Right atrium auricular region (tissue), 2 donors: ENCODE results near the gene GPRC5B. TPM values are rescaled to one million over a fixed set of nuclear protein-coding genes. Genes with fewer than 3 reads are reported as not detected.

Experiments
- DNase-seq: peaks from one replicate; pipeline ENCODE4 v3.0.0-alpha.2; 2019; ENCODE audit warnings: low spot score
- H3K27ac ChIP-seq, 2 donors: fragments of 200-600 bp; sonication (generic); 1 replicate in 1 of 2; 2 replicates in 1 of 2; pipeline ENCODE4 v1.5.1; 2016 to 2019
- H3K27me3 ChIP-seq, 2 donors: fragments of 200-600 bp; sonication (generic); one replicate each; pipeline versions ENCODE4 v1.5.1 to v1.6.0; 2017 to 2019
- H3K36me3 ChIP-seq: fragments of 200-600 bp; sonication (generic); one replicate; pipeline ENCODE4 v1.5.1; 2016
- H3K4me1 ChIP-seq, 2 donors: fragments of 200-600 bp; sonication (generic); one replicate each; pipeline versions ENCODE4 v1.5.1 to v1.6.0; 2017 to 2019
- H3K4me3 ChIP-seq, 2 donors: fragments of 200-600 bp; sonication (generic); 1 replicate in 1 of 2; 2 replicates in 1 of 2; pipeline ENCODE4 v1.5.1; 2017 to 2019; ENCODE audit warnings: mild to moderate bottlenecking in 1 of 2, moderate library complexity in 1 of 2
- H3K9me3 ChIP-seq, 2 donors: fragments of 200-600 bp; sonication (generic); one replicate each; pipeline ENCODE4 v1.5.1; 2019
- CTCF ChIP-seq, 2 donors: fragments of 200-600 bp; sonication (generic); IDR thresholded peaks; one replicate each; pipeline ENCODE4 v1.5.1; 2019; ENCODE audit warnings: antibody characterized with exemption in 2 of 2
- total RNA-seq, 2 donors: library from RNA; depleted of rRNA; stranded (reverse); fragments of >200 nt; gene quantifications; one replicate each; pipeline ENCODE4 v1.1.0, GENCODE V29; 2016

Gene GPRC5B
- total RNA-seq, 2 donors from 2014 or later = 39.4 to 40.0 TPM

DNA sequence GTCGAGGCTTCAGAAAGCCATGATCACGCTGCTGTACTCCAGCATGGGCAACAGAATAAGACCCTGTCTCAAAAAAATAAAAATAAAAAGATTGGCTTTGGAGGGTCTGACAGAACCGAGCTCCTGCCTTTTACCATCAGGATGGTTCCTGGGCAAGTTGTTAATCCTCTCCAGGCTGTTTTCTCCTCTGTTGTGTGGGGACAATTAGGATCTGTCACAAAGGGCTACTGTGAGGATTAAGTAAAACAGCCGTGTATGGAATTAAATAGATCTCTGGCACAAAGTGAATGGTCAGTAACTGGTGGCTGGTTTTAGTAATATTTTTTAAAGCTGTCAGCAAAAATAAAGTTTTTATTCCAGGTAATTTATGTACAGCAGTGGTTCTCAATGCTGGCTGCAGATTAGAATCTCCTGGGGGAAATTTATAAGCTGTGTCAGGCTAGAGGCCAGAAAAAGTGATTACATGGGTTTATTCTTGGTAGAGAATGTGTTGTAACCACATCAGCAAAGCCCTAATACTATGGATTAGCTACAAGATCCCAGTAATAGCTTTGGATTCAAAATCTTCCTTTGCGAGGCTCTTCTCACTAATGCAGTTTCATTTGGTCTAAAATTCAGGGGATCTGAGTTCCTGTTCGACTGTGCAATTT lies 47.2 kb downstream of the GPRC5B start:
- DNase-seq = no peak
- H3K27ac ChIP-seq = peak overlapping the region; percentile 51 to 70
- no peaks in the 10 kb centered on the region for H3K36me3 ChIP-seq
- peaks cover 0 to 22% of the 10 kb centered on the region in 2 donors for H3K4me1 ChIP-seq
- H3K27me3 ChIP-seq = no peaks in the 10 kb centered on the region
- no peaks in the 10 kb centered on the region for H3K9me3 ChIP-seq
- H3K4me3 ChIP-seq = no peak overlapping the region
- TF ChIP-seq CTCF (IDR thresholded peaks at IDR 0.05) = no peak

GRCh38 chr16:19835968-19836421 lies 48.7 kb downstream of the GPRC5B start:
- DNase-seq = no peak
- H3K27ac ChIP-seq = peak overlapping the region; percentile 51 to 70
- no peak overlapping the region for H3K4me3 ChIP-seq
- H3K36me3 ChIP-seq = no peaks in the 10 kb centered on the region
- H3K27me3 ChIP-seq = no peaks in the 10 kb centered on the region
- peaks cover 0 to 19% of the 10 kb centered on the region in 2 donors for H3K4me1 ChIP-seq
- H3K9me3 ChIP-seq = no peaks in the 10 kb centered on the region
- no peak for TF ChIP-seq CTCF (IDR thresholded peaks at IDR 0.05)

- Histone ChIP-seq H3K4me3 (no peak overlapping the region), H3K27me3 (no peaks in the 10 kb centered on the region), H3K27ac (no peak overlapping the region), H3K36me3 (no peaks in the 10 kb centered on the region), H3K9me3 (no peaks in the 10 kb centered on the region), H3K4me1 (peaks cover 0 to 15% of the 10 kb centered on the region in 2 donors)
- no peak for TF ChIP-seq CTCF (IDR thresholded peaks at IDR 0.05)
- DNase-seq = no peak
Observed at GRCh38 chr16:19835196-19835595, 49.5 kb downstream of the GPRC5B start.

- peaks cover 0 to 19% of the 10 kb centered on the region in 2 donors for H3K4me1 ChIP-seq
- DNase-seq = no peak
- H3K27ac ChIP-seq = no peak overlapping the region
- no peak for TF ChIP-seq CTCF (IDR thresholded peaks at IDR 0.05)
- no peaks in the 10 kb centered on the region for H3K36me3 ChIP-seq
- H3K27me3 ChIP-seq = no peaks in the 10 kb centered on the region
- no peak overlapping the region for H3K4me3 ChIP-seq
- no peaks in the 10 kb centered on the region for H3K9me3 ChIP-seq
Observed at GRCh38 chr16:19833581-19833980, 51.1 kb downstream of the GPRC5B start.

GRCh38 chr16:19833176-19833575 lies 51.5 kb downstream of the GPRC5B start:
- no peak for TF ChIP-seq CTCF (IDR thresholded peaks at IDR 0.05)
- no peaks in the 10 kb centered on the region for H3K9me3 ChIP-seq
- no peak for DNase-seq
- H3K36me3 ChIP-seq = no peaks in the 10 kb centered on the region
- no peak overlapping the region for H3K4me3 ChIP-seq
- H3K27me3 ChIP-seq = no peaks in the 10 kb centered on the region
- H3K27ac ChIP-seq = no peak overlapping the region
- H3K4me1 ChIP-seq = peaks cover 0 to 19% of the 10 kb centered on the region in 2 donors

- DNase-seq = no peak
- no peak for TF ChIP-seq CTCF (IDR thresholded peaks at IDR 0.05)
- H3K36me3 ChIP-seq = no peaks in the 10 kb centered on the region
- peaks cover 0 to 18% of the 10 kb centered on the region in 2 donors for H3K4me1 ChIP-seq
- H3K27ac ChIP-seq = peak overlapping the region; percentile 62 to 72
- no peaks in the 10 kb centered on the region for H3K27me3 ChIP-seq
- H3K4me3 ChIP-seq = no peak overlapping the region
- no peaks in the 10 kb centered on the region for H3K9me3 ChIP-seq
Observed at GRCh38 chr16:19831678-19832077, 53.0 kb downstream of the GPRC5B start.
